NCI-H226 (cell line): ENCODE results near the gene TSPAN5.
A peak's percentile ranks its signal among the peaks of the same experiment; 100 is the strongest.

Experiments
- DNase-seq: peaks from one replicate; pipeline ENCODE4 v3.0.0-alpha.2; 2015

TSPAN5 gene

GRCh38 chr4:98583265-98583664 lies 75.1 kb downstream of the TSPAN5 start:
- no peak for DNase-seq

GRCh38 chr4:98581126-98581525 lies 77.3 kb downstream of the TSPAN5 start:
- DNase-seq: no peak

GRCh38 chr4:98577956-98578355 lies 80.5 kb downstream of the TSPAN5 start:
- DNase-seq: no peak

- no peak for DNase-seq
Observed at GRCh38 chr4:98574816-98575215, 83.6 kb downstream of the TSPAN5 start.

- DNase-seq: no peak
Observed at GRCh38 chr4:98573791-98574190, 84.6 kb downstream of the TSPAN5 start.

GRCh38 chr4:98572697-98573096 lies 85.7 kb downstream of the TSPAN5 start:
- DNase-seq: no peak

- no peak for DNase-seq
Observed at GRCh38 chr4:98571161-98571786, 87.1 kb downstream of the TSPAN5 start.

GRCh38 chr4:98570151-98570797 lies 88.1 kb downstream of the TSPAN5 start:
- no peak for DNase-seq

GRCh38 chr4:98568941-98569663 lies 89.3 kb downstream of the TSPAN5 start:
- no peak for DNase-seq

GRCh38 chr4:98567611-98568010 lies 90.8 kb downstream of the TSPAN5 start:
- no peak for DNase-seq

GRCh38 chr4:98566361-98567008 lies 91.9 kb downstream of the TSPAN5 start:
- no peak for DNase-seq

- DNase-seq: no peak
Observed at GRCh38 chr4:98565681-98566301, 92.6 kb downstream of the TSPAN5 start.

- no peak for DNase-seq
Observed at GRCh38 chr4:98564852-98565251, 93.6 kb downstream of the TSPAN5 start.

GRCh38 chr4:98560321-98560720 lies 98.1 kb downstream of the TSPAN5 start:
- DNase-seq: no peak

- no peak for DNase-seq
Observed at GRCh38 chr4:98558471-98559169, 99.8 kb downstream of the TSPAN5 start.

GRCh38 chr4:98557194-98557892 lies 101.1 kb downstream of the TSPAN5 start:
- DNase-seq: peak; percentile 3

GRCh38 chr4:98556451-98556850 lies 102.0 kb downstream of the TSPAN5 start:
- DNase-seq: no peak

GRCh38 chr4:98555798-98556445 lies 102.5 kb downstream of the TSPAN5 start:
- DNase-seq: no peak

GRCh38 chr4:98546910-98547594 lies 111.4 kb downstream of the TSPAN5 start:
- DNase-seq: no peak

- DNase-seq: no peak
Observed at GRCh38 chr4:98544818-98545414, 113.5 kb downstream of the TSPAN5 start.
